Activated CD4-positive, alpha-beta T cell treated with anti-CD3 and anti-CD28 coated beads, Interleukin-2, amount 50 U/mL, for 4 hours (primary cell): ENCODE results near the gene KLHL18.
"Not testable (repeated sequence)": the region's sequence is repeated elsewhere in the genome, so short reads cannot be mapped to it uniquely, and the experiment has no call there.

ENCODE experiments used
- DNase-seq, 2 experiments: peaks; one replicate each; pipeline ENCODE4 v3.0.0-alpha.2; 2020

The KLHL18 gene

DNA sequence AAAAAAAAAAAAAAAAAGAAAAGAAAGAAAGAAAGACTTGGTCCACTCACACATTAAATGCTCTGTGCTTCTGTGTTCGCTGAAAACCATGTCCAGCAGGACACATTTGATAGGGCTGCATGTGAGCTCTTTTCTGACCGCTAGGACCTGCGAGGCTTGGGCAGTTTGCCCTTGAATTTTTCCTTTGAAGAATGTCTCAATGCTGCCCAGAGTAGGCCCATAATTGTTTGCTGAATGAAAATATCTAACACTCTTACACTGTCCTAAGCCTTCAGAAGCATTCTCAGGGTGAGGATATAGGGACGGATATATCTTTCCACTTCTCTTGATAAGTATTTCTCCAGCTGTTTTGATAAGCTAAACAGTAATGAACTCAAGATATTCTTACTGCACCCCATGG is 6.2 kb upstream of the KLHL18 start:
- DNase-seq, result no peak

DNA sequence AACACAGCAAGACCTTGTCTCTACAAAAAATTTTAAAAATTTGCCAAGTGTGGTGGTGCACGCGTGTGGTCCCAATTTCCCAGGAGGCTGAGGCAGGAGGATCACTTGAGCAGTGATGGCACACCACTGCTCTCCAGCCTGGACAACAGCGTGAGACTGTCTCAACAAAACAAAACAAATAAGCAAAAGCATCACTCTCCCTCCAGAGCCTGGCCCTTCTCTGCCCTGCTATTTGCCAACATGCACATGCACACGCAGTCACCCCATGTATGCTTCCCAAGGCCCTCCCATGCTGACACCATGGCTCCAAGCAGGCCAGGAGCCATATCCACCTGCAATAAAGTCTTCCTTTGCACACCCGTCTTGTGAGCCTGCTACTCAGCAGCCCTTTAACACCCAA is 2.2 kb upstream of the KLHL18 start:
- no peak for DNase-seq

DNA sequence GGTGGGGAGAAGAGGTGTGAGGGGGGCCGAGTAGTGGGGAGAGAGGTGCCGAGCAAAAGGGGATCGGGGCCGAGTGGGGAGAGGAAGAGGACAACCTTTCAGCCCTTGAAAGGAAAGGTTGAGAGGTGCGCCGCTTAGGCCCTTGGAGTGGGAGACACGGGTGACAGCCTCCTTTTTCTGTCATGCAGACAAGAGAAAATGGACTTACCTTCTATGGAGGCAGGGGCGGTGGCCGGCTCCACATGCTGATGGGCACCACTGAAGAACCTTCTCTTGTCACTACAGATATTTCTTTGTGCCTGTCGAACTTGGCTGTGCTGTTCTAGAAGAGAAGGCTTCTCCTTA is 421 bp downstream of the KLHL18 start:
- DNase-seq, result peak; percentile 20 to 32

DNA sequence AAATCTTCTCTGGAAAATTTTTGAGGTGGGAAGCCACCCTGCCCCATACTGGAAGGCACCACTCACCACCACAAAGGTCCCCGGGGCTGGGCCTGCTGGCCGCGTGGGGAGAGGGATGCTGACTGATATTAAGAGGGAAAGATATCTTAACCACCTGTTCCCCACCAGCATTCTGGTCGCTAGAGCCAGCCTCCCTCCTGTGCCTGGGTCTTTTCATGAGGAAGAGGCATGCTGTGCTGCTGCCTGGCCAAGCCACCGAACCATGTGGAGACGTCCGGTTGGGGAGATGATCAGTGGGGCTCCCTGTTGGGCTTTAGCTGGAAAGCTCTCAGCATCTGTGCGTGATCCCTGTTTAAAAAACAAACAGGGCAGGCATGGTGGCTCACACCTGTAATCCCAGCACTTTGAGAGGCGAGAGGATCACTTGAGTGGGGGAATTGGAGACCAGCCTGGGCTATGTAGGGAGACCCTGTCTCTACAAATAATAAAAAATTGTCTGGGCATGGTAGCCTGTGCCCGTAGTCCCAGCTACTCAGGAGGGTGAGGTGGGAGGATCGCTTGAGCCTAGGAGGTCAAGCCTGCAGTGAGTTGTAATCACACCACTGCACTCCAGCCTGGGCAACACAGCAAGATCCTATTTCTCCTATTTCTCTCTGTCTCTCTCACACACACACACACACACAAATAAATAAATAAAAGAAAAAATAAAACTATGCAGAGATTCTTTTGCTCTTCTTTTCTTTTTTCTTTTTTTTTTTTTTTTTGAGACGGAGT is 1.0 kb downstream of the KLHL18 start:
- DNase-seq, result peak; percentile 7 to 9

DNA sequence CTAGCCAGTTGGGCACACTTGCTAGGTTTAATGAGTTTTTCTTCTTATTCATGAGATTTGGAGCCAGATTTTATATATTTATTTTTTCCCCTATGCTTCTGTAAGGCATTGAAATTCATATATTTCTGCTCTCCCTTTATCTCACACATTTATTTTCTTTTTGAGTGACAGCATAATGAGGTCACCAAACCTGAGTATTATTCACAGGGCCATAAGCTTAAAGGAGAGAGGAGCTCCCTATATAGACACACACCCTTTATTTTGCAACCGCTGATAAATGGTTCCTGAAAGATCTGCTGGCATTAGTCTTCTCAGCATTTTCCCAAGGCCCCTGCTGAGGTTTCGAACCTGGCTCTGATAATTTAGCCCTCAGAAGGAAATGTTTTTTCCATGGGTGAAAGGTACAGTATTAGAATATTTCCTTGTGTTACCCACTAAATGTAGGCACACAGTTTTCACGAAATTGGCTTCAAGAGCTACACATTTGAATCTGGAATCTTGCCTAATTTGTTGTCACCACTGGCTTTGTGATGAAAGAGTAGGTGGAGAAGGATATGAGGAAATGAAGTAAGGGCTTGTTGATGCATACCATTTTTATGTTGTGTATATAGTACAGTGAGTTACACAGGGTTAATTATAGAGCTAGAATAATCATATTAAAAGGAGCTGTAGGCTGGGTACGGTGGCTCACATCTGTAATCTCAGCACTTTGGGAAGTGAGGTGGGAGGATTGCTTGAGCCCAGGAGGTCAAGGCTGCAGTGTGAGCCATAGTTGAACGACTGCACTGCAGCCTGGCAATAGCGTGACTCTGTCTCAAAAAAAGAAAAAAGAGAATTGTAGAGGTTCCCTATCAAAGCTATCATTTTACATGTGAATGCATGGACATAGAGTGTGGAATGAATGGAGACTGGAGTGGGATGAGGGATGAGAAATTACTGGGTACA is 6.5 kb downstream of the KLHL18 start:
- DNase-seq, result no peak

DNA sequence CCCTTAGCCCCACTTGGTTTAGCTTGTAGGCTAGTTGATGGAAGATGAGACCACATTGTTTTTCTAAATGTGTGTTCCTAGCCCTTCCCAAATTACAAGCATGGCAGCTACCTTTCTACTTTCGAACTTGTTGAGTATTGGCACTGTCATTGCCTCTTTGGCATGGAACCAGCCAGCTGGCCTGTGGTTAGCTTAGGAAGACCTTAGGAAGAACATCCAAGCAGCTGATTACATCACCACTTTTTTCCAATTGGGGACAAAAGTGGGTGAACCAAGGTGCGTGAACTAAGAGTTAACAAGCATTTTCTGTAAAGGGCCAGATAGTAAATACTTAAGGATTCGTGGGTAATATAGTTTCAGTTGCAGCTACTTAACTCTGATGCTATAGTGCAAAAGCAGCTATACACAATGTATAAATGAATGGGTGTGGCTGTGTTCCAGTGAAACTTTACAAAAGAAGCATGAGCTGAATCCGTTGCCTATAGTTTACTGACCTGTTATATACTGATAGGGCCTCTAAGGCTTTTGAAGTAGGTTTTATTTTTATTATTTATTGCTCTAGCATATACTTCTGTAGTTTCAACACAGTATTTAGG is 8.5 kb downstream of the KLHL18 start:
- DNase-seq, result no peak

DNA sequence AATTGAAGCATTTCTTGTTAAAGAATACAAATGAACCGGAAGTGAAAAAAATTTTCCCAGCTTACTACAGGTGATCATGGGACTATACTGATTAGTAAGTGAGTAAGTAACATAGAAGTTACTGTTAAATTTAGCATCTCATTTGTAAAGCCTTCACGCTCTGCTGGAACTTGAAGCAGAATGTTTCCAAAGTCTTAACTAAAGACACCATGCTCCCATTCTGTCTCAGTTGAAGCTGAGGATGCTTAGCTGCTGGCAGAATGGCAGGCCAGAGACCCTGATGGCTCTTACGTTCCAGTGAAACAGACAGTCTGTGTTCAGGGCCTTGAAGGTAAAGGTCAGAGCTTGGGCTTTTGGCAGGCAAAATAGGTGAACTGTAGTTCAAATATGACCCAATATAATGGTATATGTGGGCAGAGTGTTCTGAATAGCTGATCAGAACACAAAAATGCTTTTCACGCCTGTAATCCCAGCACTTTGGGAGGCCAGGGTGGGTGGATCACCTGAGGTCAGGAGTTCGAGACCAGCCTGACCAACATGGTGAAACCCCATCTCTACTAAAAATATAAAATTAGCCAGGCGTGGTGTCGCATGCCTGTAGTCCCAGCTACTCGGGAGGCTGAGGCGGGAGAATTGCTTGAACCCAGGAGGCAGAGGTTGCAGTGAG is 9.1 kb downstream of the KLHL18 start:
- not testable (repeated sequence) for DNase-seq

DNA sequence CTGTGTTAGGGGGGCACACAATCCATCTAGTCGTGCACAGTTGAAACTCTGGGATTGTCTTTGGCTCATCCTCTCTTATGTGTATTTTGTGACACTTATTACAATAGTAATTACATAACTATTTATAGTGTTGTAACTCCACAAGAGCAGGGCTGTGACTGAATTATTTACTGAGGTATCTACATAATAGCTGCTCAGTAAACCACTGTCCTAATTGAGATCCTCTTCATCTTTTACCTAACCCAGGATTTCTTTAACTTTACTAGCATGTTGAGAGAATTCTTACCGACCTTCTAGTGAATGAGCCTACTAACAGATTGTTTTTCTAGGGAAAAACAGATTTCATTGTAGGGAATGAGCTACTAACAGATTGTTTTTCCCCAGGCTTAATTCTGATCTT is 11.1 kb downstream of the KLHL18 start:
- DNase-seq, result no peak

DNA sequence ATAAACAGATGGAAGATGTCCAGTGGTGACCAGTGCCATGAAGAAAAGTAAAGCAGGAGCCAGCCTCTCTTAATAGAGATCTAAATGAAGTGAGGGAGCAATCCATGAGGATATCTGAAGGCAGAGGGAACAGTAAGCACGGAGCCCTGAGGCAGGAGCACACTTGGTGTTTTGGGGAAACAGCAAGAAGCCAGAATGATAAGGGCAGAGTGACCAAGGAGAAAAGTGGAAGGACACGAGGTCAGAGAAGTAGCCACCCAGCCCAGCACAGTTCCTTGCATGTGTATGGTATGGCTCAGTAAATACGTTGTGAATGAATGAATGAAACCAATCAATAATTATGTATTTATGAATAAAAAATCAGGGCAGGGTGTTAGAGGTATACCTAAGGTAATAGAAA is 11.6 kb downstream of the KLHL18 start:
- DNase-seq, result no peak

DNA sequence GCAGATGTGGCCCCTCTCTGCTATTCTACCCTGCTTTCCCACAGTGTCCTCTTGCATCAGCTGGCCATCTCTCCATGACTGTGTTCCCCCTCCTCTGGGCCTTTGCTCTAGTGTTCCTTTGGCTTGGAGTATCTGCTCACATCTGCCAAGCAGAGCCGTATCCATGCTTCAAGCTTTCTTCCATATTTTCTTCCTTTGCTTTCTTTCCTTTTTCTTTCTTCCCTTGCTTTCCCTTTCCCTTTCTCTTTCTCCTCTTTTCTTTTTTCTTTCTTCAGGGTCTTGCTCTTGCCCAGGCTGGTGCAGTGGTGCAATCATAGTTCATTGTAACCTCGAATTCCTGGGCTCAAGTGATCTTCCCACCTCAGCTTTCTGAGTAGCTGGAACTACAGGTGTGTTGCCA is 12.6 kb downstream of the KLHL18 start:
- DNase-seq, result no peak

DNA sequence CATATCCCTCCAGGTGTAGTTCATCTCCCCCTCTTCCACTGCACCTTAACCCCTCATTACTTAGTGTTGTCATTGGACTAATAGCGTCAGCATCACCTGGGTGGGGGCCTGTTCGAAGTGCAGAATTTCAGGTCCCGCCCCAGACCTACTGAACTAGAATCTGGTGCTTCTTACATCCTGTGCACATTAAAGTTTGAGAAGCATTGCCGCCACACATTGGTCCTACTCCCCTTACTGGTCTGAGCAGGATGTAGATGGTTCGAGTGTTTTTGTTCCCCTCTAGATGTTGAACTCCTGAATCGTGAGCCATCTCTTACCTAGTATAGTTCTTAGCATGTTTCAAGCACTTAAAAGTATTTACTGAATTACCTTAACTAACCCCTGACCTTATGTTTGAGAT is 13.2 kb downstream of the KLHL18 start:
- DNase-seq, result no peak

DNA sequence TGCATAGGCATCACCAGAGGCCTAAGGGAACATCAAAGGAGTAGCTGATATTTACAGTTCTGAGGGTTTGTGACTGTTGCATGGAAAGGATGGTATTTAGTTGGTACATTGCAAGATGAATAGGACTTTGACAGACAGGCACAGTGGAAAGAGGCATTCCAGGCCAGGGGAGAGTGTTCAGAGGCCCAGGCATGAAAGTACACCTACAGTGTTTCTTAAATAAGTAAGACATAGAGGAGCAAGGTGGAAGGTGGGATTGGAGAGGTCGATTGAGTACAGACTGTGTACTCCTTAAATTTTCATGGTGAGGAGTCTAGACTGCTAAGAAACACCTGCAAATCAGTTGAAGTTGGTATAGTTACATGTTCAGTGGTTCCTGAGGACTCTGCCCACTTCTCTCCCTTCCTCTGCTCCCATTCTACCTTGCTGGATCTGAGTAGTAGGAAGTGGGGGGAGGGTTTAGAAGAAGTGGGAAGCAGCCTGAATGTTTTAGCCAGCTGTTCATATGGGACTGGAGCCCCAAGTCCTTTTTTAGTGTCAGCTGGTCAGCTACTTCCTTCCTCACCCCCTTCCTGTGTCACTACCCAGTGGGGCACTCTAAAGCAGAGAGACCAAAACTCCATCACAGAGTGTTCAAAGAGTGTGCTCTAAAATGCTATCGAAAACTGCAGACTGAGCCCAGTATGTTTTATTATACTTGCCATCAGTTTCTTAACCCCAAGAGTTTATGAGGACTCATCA is 14.0 kb downstream of the KLHL18 start:
- no peak for DNase-seq

DNA sequence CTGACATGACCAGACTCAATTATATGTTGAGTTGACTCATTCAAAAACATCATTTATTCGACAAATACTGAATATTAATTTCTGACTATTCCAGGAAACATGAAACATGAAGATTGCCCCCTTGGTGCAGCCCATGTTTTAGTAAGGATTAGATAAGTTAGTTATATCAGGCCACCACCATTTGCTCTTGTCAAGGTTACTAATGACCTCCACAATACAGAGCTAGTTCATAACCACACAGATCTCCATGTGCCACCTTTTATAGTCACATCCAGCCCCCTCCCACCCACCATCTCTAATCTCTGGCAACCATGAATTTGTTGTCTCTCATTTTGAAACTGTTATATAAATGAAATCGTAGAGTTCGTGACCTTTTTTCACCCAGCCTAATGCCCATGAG is 15.7 kb downstream of the KLHL18 start:
- no peak for DNase-seq

DNA sequence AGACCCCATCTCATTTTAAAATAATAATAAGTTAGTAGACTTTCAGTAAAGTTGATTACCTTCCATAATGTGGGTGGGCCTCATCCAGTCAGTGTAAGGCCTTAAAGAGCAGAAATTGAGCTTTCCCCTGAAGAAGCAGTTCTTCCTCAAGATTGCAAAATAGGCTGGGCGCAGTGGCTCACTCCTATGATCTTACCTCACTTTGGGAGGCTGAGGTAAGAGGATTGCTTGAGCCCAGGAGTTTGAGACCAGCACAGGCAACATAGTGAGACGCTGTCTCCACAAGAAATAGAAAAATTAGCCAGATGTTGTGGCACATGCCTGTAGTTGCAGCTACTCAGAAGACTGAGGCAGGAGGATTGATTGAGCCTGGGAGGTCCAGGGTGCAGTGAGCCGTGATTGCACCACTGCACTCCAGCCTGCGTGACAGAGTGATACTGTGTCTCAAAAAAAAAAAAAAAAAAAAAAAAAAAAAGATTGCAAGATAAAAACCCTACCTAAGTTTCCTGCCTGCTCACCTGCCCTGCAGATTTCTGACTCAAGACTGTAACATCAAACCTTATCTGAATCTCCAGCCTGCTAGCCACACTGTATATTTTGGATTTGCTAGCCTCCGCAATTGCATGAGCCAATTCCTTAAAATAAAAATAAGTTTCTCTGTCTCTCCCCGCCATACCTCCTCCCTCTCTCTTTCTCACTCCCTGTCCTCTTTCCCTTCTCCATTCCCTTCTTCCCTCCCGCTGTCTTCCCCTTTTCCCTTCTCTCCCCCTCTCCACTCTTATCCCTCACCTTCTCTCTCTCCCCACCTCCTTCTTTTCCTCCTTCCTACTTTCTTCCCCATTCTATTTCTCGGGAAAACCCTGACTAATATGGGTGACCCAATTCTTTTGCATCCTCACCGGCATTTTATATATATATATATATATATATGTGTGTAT is 16.9 kb downstream of the KLHL18 start:
- DNase-seq, result no peak

DNA sequence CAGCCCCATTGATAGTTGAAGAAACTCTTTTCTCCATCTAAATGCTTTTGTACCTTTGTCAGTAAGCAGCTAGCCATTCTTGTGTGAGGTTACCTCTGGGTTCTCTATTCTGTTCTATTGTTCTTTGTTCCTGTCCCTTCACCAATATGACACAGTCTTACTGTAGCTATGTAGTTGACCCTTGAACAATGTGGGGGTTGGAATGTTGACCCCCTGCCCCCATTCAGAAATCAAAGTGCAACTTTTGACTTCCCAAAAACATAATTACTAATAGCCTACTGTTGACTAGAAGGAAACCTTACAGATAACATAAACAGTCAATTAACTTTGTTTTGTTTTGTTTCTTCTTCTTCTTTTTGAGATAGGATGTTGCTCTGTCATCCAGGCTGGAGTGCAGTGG is 18.7 kb downstream of the KLHL18 start:
- no peak for DNase-seq

DNA sequence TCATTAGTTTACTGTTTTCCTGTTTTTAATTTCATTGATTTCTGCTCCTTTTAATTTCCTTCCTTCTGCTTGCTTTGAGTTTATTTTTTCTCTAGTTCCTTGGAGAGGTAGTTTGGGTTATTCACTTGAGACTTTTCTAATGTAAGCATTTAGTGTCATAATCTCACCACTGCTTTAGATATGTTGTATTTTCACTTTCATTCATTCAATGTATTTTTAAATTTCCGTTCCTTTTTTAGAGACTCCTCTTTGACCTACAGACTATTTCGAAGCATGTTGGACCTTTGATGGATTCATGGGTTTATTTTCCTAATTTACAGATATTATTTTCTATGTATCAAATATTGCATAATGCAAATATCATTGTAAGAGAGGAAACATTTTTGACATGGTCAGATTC is 23.3 kb downstream of the KLHL18 start:
- no peak for DNase-seq

DNA sequence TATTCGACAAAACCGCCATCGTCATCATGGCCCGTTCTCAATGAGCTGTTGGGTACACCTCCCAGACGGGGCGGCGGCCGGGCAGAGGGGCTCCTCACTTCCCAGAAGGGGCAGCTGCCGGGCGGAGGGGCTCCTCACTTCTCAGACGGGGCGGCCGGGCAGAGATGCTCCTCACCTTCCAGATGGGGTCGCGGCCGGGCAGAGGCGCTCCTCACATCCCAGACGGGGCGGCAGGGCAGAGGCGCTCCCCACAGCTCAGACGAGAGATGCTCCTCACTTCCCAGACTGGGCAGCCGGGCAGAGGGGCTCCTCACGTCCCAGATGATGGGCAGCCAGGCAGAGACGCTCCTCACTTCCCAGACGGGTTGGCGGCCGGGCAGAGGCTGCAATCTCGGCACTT is 26.5 kb downstream of the KLHL18 start:
- DNase-seq, result not testable (repeated sequence)

DNA sequence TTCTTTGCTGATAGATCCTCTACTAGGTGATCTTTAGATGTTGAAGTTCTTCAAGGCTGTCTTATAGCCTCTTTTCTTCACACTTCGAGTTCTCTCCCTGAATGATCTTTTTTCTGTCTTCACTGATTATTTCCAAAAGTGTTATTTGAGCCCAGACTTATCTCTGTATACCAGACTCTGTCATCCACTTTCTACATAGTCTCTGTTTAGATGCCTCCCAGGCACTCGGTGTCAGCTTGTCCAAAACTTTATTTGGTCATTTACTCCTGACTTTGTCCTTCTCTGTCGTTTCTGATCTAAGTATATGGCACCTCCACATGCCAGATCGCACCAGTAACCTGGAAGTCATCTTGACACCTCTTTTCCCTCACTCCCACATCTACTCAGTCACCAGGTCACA is 27.6 kb downstream of the KLHL18 start:
- DNase-seq, result no peak

DNA sequence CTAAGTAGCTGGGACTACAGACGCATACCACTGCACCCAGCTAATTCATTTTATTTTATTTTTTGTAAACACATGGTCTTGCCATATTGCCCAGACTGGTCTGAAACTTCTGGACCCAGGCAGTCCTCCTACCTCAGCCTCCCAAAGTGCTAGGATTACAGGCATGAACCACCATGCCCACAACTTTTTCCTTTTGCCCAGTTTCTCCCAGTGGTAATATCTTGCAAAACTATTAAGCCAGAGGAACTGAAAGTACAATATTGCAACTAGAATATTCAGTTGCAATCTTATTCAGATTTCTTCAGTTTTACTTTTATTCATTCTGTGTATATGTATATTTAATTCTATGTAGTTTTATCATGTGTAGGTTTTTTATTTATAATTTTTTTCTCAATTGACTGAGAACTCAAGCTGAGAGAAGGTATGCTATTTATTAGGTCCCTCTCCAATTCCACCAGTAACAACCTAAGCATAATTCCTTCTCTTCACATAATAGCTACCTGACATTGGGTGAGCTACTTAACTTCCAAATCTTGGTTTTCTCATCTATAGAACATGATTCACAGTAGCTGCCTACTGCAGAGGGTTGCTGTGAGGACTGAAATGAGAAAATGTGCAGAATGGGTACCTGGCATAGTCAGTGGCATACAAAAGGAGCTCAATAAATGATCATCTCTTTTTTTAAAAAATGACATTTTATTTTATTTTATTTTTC is 30.8 kb downstream of the KLHL18 start:
- no peak for DNase-seq

DNA sequence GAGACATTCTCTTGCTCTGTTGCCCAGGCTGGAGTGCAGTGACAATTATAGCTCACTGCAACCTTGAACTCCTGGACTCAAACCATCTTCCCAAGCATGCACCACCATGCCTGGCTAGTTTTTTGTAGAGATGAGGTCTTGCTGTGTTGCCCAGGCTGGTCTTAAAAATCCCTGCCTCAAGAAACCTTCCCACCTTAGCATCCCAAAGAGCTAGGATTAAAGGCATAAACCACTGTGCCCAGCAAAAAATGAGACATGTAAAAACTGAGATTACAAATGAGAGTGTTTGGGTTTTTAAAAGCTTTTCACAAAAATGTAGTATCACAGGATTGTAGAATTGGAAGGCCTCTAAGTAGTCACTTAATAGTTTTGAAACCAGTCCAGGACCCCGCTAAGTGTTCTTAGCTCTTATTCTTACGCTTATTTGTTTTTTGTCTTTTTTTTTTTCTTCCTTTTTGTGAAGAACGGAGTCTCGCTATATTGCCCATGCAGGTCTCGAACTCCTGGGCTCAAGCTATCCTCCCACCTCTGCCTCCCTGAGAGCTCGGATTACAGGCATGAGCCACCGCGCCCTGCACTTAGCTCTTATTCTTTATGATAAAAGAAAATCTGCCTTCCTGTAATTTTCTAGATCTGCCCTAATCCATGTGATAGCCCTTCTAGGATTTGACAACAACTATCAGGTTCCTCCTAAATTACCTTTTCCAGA is 31.5 kb downstream of the KLHL18 start:
- no peak for DNase-seq
